ENCODE results near the gene CPE.

CPE gene

GRCh38 chr4:165476214-165477098 is 97.6 kb downstream of the CPE start:
- DNase-seq (ENCODE audit: low read depth in 1 of 2, low spot score in 1 of 2) = no peak
- Histone ChIP-seq H3K27me3 (ENCODE audit: insufficient read depth, poor library complexity, severe bottlenecking) (no peaks in the 10 kb centered on the region), H3K27ac (replicated peaks) (no peak overlapping the region), H3K4me3 (replicated peaks; ENCODE audit: insufficient read depth, low read length) (no peak overlapping the region)
- TF ChIP-seq, protein P1, sequence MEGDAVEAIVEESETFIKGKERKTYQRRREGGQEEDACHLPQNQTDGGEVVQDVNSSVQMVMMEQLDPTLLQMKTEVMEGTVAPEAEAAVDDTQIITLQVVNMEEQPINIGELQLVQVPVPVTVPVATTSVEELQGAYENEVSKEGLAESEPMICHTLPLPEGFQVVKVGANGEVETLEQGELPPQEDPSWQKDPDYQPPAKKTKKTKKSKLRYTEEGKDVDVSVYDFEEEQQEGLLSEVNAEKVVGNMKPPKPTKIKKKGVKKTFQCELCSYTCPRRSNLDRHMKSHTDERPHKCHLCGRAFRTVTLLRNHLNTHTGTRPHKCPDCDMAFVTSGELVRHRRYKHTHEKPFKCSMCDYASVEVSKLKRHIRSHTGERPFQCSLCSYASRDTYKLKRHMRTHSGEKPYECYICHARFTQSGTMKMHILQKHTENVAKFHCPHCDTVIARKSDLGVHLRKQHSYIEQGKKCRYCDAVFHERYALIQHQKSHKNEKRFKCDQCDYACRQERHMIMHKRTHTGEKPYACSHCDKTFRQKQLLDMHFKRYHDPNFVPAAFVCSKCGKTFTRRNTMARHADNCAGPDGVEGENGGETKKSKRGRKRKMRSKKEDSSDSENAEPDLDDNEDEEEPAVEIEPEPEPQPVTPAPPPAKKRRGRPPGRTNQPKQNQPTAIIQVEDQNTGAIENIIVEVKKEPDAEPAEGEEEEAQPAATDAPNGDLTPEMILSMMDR (IDR thresholded peaks at IDR 0.05; ENCODE audit: insufficient read depth, low read length) = no peak
- TF ChIP-seq SPI1 (IDR thresholded peaks at IDR 0.05; ENCODE audit: borderline replicate concordance, low read depth) = no peak
- TF ChIP-seq, protein P2, sequence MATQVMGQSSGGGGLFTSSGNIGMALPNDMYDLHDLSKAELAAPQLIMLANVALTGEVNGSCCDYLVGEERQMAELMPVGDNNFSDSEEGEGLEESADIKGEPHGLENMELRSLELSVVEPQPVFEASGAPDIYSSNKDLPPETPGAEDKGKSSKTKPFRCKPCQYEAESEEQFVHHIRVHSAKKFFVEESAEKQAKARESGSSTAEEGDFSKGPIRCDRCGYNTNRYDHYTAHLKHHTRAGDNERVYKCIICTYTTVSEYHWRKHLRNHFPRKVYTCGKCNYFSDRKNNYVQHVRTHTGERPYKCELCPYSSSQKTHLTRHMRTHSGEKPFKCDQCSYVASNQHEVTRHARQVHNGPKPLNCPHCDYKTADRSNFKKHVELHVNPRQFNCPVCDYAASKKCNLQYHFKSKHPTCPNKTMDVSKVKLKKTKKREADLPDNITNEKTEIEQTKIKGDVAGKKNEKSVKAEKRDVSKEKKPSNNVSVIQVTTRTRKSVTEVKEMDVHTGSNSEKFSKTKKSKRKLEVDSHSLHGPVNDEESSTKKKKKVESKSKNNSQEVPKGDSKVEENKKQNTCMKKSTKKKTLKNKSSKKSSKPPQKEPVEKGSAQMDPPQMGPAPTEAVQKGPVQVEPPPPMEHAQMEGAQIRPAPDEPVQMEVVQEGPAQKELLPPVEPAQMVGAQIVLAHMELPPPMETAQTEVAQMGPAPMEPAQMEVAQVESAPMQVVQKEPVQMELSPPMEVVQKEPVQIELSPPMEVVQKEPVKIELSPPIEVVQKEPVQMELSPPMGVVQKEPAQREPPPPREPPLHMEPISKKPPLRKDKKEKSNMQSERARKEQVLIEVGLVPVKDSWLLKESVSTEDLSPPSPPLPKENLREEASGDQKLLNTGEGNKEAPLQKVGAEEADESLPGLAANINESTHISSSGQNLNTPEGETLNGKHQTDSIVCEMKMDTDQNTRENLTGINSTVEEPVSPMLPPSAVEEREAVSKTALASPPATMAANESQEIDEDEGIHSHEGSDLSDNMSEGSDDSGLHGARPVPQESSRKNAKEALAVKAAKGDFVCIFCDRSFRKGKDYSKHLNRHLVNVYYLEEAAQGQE (IDR thresholded peaks at IDR 0.05; ENCODE audit: insufficient replicate concordance, low read depth) = no peak

GRCh38 chr4:165477799-165478198 is 99.0 kb downstream of the CPE start:
- H3K27ac ChIP-seq (replicated peaks) = no peak overlapping the region
- no peak overlapping the region for H3K4me3 ChIP-seq (replicated peaks; ENCODE audit: insufficient read depth, low read length)
- no peak for DNase-seq (ENCODE audit: low read depth in 1 of 2, low spot score in 1 of 2)
- H3K27me3 ChIP-seq (ENCODE audit: insufficient read depth, poor library complexity, severe bottlenecking) = no peaks in the 10 kb centered on the region
- TF ChIP-seq, protein P2 (IDR thresholded peaks at IDR 0.05; ENCODE audit: insufficient replicate concordance, low read depth) = no peak
- TF ChIP-seq, protein P1 (IDR thresholded peaks at IDR 0.05; ENCODE audit: insufficient read depth, low read length) = no peak
- TF ChIP-seq POLR2AphosphoS5 (IDR thresholded peaks at IDR 0.05; ENCODE audit: low read depth) = no peak
- TF ChIP-seq SPI1 (IDR thresholded peaks at IDR 0.05; ENCODE audit: borderline replicate concordance, low read depth) = no peak

DNA sequence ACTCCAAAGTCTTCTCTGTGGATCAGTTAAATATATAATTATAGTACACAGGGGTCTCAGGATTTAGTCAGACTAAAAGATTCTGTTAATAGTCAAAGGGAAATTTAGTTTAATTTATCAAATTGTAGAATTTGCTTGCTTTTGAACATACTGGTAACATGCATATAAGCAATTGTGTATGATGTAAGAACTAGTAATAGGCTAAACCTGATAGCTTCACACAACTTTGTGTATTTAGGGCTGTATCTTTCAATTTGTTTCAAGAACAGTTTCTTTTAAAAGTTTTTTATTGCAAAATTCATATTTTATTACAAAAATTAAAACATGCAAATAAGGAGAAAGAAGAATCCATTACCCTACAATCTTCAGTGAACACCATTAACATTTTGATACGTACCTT is 99.5 kb downstream of the CPE start:
- no peak for DNase-seq (ENCODE audit: low read depth in 1 of 2, low spot score in 1 of 2)
- Histone ChIP-seq H3K27me3 (ENCODE audit: insufficient read depth, poor library complexity, severe bottlenecking) (no peaks in the 10 kb centered on the region), H3K4me3 (replicated peaks; ENCODE audit: insufficient read depth, low read length) (no peak overlapping the region), H3K27ac (replicated peaks) (no peak overlapping the region)
- TF ChIP-seq POLR2AphosphoS5 (IDR thresholded peaks at IDR 0.05; ENCODE audit: low read depth) = no peak
- TF ChIP-seq SPI1 (IDR thresholded peaks at IDR 0.05; ENCODE audit: borderline replicate concordance, low read depth) = no peak
- TF ChIP-seq GABPA (IDR thresholded peaks at IDR 0.05; ENCODE audit: low read depth) = no peak
- TF ChIP-seq, protein P1 (IDR thresholded peaks at IDR 0.05; ENCODE audit: insufficient read depth, low read length) = no peak
- TF ChIP-seq, protein P2 (IDR thresholded peaks at IDR 0.05; ENCODE audit: insufficient replicate concordance, low read depth) = no peak

Data from HL-60 (cell line).